22Rv1 (cell line): ENCODE data around the gene TOB1.
"Not testable (repeated sequence)": the region's sequence is repeated elsewhere in the genome, so short reads cannot be mapped to it uniquely, and the experiment has no call there.

ENCODE experiments used
- H3K27ac ChIP-seq: fragments of 450-650 bp; 2 replicates; pipeline ENCODE4 v1.5.1; 2017
- ZFX ChIP-seq: fragments of 450-650 bp; IDR thresholded peaks from 2 replicates; pipeline ENCODE4 v1.6.1; 2017; ENCODE audit warnings: antibody characterized with exemption, borderline replicate concordance
- TF ChIP-seq, protein P1 (sequence below): fragments of 450-650 bp; IDR thresholded peaks from 2 replicates; pipeline ENCODE4 v1.5.1; 2017; ENCODE audit warnings: mild to moderate bottlenecking

Gene TOB1

DNA sequence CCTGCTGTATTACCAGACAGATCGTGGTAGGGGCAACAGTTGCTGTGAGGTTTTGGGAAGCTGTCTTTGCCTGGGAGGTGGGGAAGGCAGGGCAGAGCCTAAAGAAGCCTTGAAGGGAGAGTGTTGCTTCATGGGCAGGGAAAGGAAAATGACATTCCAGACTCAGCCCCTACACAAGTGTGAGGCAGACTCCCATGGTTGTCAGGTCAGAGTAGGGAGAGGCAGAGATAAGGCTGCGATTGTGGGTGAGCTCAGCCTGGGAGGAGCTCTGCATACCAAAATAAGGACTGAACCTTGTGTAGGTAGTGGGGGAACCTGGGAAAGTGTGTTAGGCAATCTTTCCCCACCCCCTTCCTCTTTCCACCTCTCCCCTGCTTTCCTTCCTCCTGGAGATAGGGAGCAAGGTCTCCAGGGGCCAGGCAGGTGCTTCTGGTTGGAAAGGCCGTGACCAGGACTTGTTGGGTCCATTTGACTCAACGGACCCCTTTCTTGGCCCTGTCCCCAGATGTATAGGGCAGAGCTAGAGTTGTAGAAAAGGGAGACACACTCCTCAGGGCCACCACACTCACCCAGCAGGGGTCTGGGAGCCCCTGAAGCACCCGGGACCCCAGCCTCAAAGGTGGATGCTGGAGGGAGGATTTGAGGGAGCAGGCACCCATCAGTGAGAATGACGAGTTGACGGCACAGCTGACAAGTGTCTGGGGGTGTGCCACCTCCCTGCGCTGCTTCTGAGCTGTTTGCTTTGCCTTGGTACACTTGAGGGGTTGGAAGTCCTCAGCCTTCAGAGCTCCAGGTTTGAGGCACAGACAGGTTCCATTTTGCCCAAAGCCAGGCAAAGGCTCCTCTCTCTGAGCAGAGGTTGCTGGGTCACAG is 18.5 kb upstream of the TOB1 start:
- no peak overlapping the region for H3K27ac ChIP-seq
- TF ChIP-seq, protein P1, sequence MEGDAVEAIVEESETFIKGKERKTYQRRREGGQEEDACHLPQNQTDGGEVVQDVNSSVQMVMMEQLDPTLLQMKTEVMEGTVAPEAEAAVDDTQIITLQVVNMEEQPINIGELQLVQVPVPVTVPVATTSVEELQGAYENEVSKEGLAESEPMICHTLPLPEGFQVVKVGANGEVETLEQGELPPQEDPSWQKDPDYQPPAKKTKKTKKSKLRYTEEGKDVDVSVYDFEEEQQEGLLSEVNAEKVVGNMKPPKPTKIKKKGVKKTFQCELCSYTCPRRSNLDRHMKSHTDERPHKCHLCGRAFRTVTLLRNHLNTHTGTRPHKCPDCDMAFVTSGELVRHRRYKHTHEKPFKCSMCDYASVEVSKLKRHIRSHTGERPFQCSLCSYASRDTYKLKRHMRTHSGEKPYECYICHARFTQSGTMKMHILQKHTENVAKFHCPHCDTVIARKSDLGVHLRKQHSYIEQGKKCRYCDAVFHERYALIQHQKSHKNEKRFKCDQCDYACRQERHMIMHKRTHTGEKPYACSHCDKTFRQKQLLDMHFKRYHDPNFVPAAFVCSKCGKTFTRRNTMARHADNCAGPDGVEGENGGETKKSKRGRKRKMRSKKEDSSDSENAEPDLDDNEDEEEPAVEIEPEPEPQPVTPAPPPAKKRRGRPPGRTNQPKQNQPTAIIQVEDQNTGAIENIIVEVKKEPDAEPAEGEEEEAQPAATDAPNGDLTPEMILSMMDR, result no peak
- no peak for TF ChIP-seq ZFX

DNA sequence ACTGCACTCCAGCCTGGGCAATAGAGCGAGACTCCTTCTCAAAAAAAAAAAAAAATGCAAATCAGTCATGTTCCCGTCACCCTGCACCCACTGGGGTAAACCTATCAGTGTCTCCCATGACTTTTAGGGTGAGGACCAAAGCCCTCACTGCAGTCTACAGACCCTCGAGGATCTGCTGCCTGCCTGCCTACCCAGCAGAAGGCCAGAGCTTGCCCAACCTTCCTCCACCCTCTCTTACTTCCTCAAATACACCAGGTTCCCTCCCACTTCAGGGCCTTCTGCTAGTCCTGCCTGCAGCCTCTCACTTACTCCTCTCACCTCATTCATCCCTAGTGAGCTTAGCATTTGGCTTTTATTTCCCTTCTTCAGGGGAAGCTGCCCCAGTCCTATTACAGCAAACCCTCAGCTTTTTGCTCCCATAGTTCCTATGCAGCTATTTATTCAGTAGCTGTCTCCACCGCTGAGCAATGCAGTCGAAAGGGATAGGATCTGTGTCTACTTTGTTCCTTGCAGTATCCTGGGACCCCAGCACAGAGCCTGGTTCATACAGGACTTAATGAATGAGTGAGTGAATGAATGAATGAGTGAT is 17.8 kb upstream of the TOB1 start:
- TF ChIP-seq, protein P1, result no peak
- TF ChIP-seq ZFX, result no peak
- no peak overlapping the region for H3K27ac ChIP-seq

DNA sequence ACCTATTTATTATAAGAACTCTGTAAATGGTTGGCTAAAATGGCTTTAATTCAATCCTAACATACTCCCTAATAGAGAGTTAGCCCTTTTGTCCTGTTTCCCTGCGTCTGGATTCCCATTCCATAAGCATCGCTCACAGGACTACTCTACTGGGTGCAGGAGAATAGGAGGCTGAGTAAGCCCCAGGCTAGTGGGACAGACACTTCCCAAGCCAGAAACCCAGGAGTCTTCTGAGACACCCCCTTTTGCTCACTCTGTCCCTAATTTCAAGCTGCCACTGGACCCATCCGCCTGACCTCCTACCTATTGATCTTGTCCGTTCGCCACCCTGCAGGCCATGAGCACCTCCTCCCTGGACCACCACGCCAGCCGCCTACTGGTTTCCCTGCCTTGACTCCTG is 16.7 kb upstream of the TOB1 start:
- H3K27ac ChIP-seq, result no peak overlapping the region
- TF ChIP-seq, protein P1, result no peak
- no peak for TF ChIP-seq ZFX

DNA sequence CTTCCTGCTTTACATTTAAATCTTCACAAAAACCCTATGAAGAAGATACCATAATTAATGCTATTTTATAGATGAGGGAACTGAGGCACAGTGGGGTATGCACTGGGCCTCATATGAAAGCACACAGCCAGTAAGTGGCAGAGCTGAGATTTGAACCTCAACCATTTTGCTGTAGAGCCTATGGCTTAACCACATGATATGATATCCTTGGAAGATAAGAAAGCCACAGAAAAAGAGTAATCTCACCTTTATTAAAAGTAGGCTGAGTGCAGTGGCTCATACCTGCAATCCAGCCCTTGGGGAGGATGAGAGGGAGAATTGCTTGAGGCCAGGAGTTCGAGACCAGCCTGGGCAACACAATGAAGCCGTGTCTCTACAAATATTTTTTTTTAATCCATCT is 15.0 kb upstream of the TOB1 start:
- H3K27ac ChIP-seq, result no peak overlapping the region
- TF ChIP-seq, protein P1, result no peak
- no peak for TF ChIP-seq ZFX

DNA sequence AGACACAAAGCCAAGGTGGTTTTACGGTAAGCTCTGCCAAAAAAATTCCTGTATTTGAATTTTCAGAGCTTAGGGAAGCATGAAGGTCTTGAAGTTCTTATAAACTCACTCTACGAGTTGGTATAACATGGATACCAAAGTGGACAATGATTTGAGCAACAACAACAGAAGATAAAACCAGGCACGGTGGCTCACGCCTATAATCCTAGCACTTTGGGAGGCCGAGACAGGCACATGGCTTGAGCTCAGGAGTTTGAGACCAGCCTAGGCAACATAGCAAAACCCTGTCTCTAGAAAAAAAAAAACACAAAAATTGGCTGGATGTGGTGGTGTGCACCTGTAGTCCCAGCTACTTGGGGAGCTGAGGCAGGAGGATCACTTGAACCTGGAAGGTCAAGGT is 12.9 kb upstream of the TOB1 start:
- TF ChIP-seq, protein P1, result no peak
- no peak for TF ChIP-seq ZFX

DNA sequence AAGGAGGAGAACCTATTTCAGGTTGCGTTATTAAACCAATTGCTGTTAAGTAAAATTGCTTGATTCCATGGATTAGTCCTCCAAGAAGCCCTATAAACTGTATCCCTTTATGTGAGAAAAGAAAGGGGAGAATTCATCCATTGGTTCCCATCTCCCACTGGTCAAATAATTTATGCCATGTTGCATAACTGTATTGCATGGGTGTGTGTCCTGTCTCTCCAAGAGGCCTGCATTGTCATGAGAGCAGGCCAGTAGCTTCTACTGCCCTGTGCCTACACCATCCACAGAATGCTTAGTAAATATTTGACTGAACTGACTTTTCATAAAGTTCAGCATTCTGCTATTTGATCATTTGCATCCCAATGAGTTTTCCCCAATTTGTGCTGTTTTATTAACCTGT is 11.7 kb upstream of the TOB1 start:
- TF ChIP-seq ZFX, result no peak
- TF ChIP-seq, protein P1, result no peak

More for the DNA sequence above, 12.9 kb upstream of the TOB1 start:
- no peak overlapping the region for H3K27ac ChIP-seq

DNA sequence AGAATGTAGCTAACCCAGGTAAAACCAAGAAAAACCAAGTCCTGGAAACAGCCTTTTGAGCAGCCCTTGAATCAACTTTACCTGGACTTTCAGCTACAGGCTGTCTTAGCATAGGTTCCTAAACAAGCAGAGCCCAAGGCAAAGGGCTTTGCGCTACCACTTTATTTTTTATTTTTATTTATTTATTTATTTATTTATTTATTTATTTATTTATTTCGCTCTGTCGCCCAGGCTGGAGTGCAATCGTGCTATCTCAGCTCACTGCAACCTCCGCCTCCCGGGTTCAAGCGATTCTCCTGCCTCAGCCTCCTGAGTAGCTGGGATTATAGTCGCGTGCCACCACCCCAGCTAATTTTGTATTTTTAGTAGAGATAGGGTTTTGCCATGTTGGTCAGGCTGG is 10.9 kb upstream of the TOB1 start:
- not testable (repeated sequence) for H3K27ac ChIP-seq

More for the DNA sequence above, 11.7 kb upstream of the TOB1 start:
- H3K27ac ChIP-seq, result no peak overlapping the region

DNA sequence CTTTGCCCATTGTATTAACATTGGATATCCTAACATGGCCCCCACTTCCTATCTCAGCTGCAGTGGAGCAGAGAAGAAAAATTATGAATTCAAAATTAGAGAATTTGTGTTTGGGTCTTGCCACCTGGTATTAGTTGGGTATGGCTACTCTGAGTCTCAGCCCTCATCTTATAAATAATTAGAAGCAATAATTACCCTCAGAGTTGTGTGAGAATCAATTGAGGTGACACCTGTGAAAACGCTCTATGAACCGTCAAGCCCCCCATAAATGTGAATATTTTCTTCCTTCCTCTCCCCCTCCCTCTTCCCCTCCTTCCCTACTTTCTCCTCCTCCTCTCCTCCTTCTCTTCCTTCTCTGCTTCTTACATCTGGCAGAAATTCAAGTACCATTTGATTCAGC is 8.9 kb upstream of the TOB1 start:
- TF ChIP-seq, protein P1, result no peak
- no peak for TF ChIP-seq ZFX
- no peak overlapping the region for H3K27ac ChIP-seq
